IMR-90 (cell line): ENCODE measurements around the gene CAST. TPM values are rescaled to one million over a fixed set of nuclear protein-coding genes. Genes with fewer than 3 reads are reported as not detected.

Source experiments
- ATAC-seq: fragments of 200-7000 bp; cut with Tn5 transposase; 2 replicates; pipeline ENCODE4 v1.9.1; 2020; ENCODE audit warnings: low read depth, mild to moderate bottlenecking, moderate library complexity
- BruUV-seq: library from RNA; stranded (reverse); fragments of 400-500 nt; replicated peaks from 2 replicates; lab custom pipeline; 2021; lab: Mats Ljungman, UMichigan
- CTCF ChIA-PET: fragments of 300-600 bp; formaldehyde crosslinking; extraction: SDS; loops from one replicate; lab custom pipeline; 2021; ENCODE audit warnings: antibody characterized with exemption; lab: Yijun Ruan, JAX
- POLR2A ChIA-PET: fragments of 300-600 bp; sonication (Branson Sonifier 250); formaldehyde crosslinking; loops from one replicate; lab custom pipeline; 2022; ENCODE audit warnings: antibody characterized with exemption; ENCODE audit not compliant: unreplicated experiment; lab: Charles Lee
- DNase-seq: peaks from one replicate; pipeline ENCODE4 v3.0.0; 2013
- H2AFZ ChIP-seq: replicated peaks from 2 replicates; pipeline ENCODE3; 2013; ENCODE audit warnings: low read length, mild to moderate bottlenecking; ENCODE audit not compliant: poor library complexity
- H2AK5ac ChIP-seq: 2 replicates; pipeline ENCODE4 v1.6.1; 2013; ENCODE audit warnings: low read depth, low read length, inconsistent platforms
- H2AK9ac ChIP-seq: replicated peaks from 2 replicates; pipeline ENCODE3; 2013; ENCODE audit warnings: mild to moderate bottlenecking, low read depth, low read length, moderate library complexity; ENCODE audit not compliant: poor library complexity
- H2BK120ac ChIP-seq: 2 replicates; pipeline ENCODE4 v1.6.1; 2013; ENCODE audit warnings: low read depth, low read length, inconsistent platforms
- H2BK15ac ChIP-seq: 3 replicates; pipeline ENCODE4 v1.6.1; 2013; ENCODE audit warnings: low read depth, low read length, inconsistent platforms
- H2BK20ac ChIP-seq: 2 replicates; pipeline ENCODE4 v1.6.1; 2013; ENCODE audit warnings: low read depth, mild to moderate bottlenecking, inconsistent platforms, low read length, moderate library complexity
- H2BK5ac ChIP-seq: 2 replicates; pipeline ENCODE4 v1.6.1; 2013; ENCODE audit warnings: mild to moderate bottlenecking, low read depth, low read length, inconsistent platforms; ENCODE audit not compliant: poor library complexity, severe bottlenecking
- H3K14ac ChIP-seq: replicated peaks from 2 replicates; pipeline ENCODE4 v1.6.1; 2013; ENCODE audit warnings: low read depth, low read length, inconsistent platforms
- H3K18ac ChIP-seq: 2 replicates; pipeline ENCODE4 v1.6.1; 2013; ENCODE audit warnings: low read depth, low read length, control low read depth
- H3K23ac ChIP-seq: 2 replicates; pipeline ENCODE4 v1.6.1; 2013; ENCODE audit warnings: low read depth, low read length, inconsistent platforms
- H3K27ac ChIP-seq: 2 replicates; pipeline ENCODE4 v1.5.1; 2013; ENCODE audit warnings: mild to moderate bottlenecking, control low read depth, low read length; ENCODE audit not compliant: insufficient read depth
- H3K27me3 ChIP-seq: 2 replicates; pipeline ENCODE4 v1.6.1; 2013; ENCODE audit warnings: low read length; ENCODE audit not compliant: control insufficient read depth, insufficient read depth
- H3K36me3 ChIP-seq: 2 replicates; pipeline ENCODE4 v1.6.1; 2013; ENCODE audit warnings: low read length, mixed read lengths; ENCODE audit not compliant: control insufficient read depth, insufficient read depth
- H3K4ac ChIP-seq: 2 replicates; pipeline ENCODE4 v1.6.1; 2013; ENCODE audit warnings: low read depth, low read length, inconsistent platforms
- H3K4me1 ChIP-seq: 2 replicates; pipeline ENCODE4 v1.6.1; 2013; ENCODE audit warnings: low read length, mixed read lengths; ENCODE audit not compliant: control insufficient read depth, insufficient read depth
- H3K4me2 ChIP-seq: 2 replicates; pipeline ENCODE4 v1.6.1; 2013; ENCODE audit warnings: low read depth, mild to moderate bottlenecking, control low read depth, low read length, moderate library complexity
- H3K4me3 ChIP-seq: 2 replicates; pipeline ENCODE4 v1.5.1; 2013; ENCODE audit warnings: low read depth, mild to moderate bottlenecking, control low read depth, low read length, moderate library complexity; ENCODE audit not compliant: insufficient read depth
- H3K56ac ChIP-seq: 2 replicates; pipeline ENCODE4 v1.6.1; 2013; ENCODE audit warnings: low read length, inconsistent platforms; ENCODE audit not compliant: insufficient read depth; ENCODE audit errors: extremely low read depth
- H3K79me1 ChIP-seq, 2 experiments: 2 replicates each; pipeline ENCODE4 v1.6.1; 2013; ENCODE audit warnings: low read length in 2 of 2, inconsistent platforms in 1 of 2, low read depth in 1 of 2
- H3K9ac ChIP-seq: 2 replicates; pipeline ENCODE4 v1.6.1; 2013; ENCODE audit warnings: low read depth, low read length, control low read depth
- H3K9me1 ChIP-seq: 2 replicates; pipeline ENCODE4 v1.6.1; 2013; ENCODE audit warnings: low read length, inconsistent platforms; ENCODE audit not compliant: insufficient read depth
- H3K9me3 ChIP-seq: 2 replicates; pipeline ENCODE4 v1.6.1; 2013; ENCODE audit warnings: low read length; ENCODE audit not compliant: control insufficient read depth, insufficient read depth
- H4K20me1 ChIP-seq: 2 replicates; pipeline ENCODE4 v1.6.1; 2013; ENCODE audit warnings: low read length, inconsistent platforms; ENCODE audit not compliant: insufficient read depth
- H4K5ac ChIP-seq: 2 replicates; pipeline ENCODE4 v1.6.1; 2013; ENCODE audit warnings: mild to moderate bottlenecking, low read depth, low read length, control low read depth
- H4K8ac ChIP-seq, 2 experiments: 2 replicates each; pipeline ENCODE4 v1.6.1; 2013; ENCODE audit warnings: low read depth in 2 of 2, low read length in 2 of 2, control low read depth in 1 of 2, inconsistent platforms in 1 of 2
- H4K91ac ChIP-seq: 2 replicates; pipeline ENCODE4 v1.6.1; 2013; ENCODE audit warnings: low read depth, low read length, inconsistent platforms; ENCODE audit not compliant: insufficient read depth
- BHLHE40 ChIP-seq: fragments of 150-350 bp; IDR thresholded peaks from 2 replicates; pipeline ENCODE4 v1.6.1; 2016; ENCODE audit warnings: mild to moderate bottlenecking, low read depth, low read length
- FOS ChIP-seq: fragments of 150-350 bp; IDR thresholded peaks from 2 replicates; pipeline ENCODE4 v1.6.1; 2016; ENCODE audit warnings: low read depth, low read length
- MAZ ChIP-seq: IDR thresholded peaks from 2 replicates; pipeline ENCODE4 v1.6.1; 2012; ENCODE audit warnings: low read depth, mild to moderate bottlenecking, low read length, improper control_type of control experiment, moderate library complexity, borderline replicate concordance
- NFE2L2 ChIP-seq: fragments of 150-350 bp; IDR thresholded peaks from 2 replicates; pipeline ENCODE4 v1.6.1; 2016; ENCODE audit warnings: low read depth, mild to moderate bottlenecking, low read length
- POLR2A ChIP-seq: IDR thresholded peaks from 2 replicates; pipeline ENCODE4 v1.6.1; 2012; ENCODE audit warnings: mild to moderate bottlenecking, low read depth, low read length
- RAD21 ChIP-seq: IDR thresholded peaks from 2 replicates; pipeline ENCODE4 v1.6.1; 2012; ENCODE audit warnings: low read length, improper control_type of control experiment
- WGBS, 2 experiments: methylation state at CpG; one replicate each; pipeline versions ENCODE4 v1.1.5 to v1.1.7; 2013; ENCODE audit warnings: missing lambda C conversion rate in 2 of 2; ENCODE audit not compliant: insufficient read length in 1 of 2; ENCODE audit errors: extremely low coverage in 2 of 2; 5-methylcytosine and 5-hydroxymethylcytosine counted together
- dilution Hi-C: fragments of 300-500 bp; cut with HindIII; formaldehyde crosslinking; loops from one replicate; pipeline ENCODE4 v1.14.3; 2018; ENCODE audit warnings: low sequenced_read_pairs; ENCODE audit not compliant: unreplicated experiment
- in situ Hi-C: fragments of 300-500 bp; cut with MboI; formaldehyde crosslinking; loops from 3 replicates; pipeline ENCODE4 v1.14.3; 2019; ENCODE audit warnings: low sequenced_read_pairs, inconsistent platforms, mixed read lengths
- intact Hi-C: fragments of 100-400 bp; cut with micrococcal nuclease; formaldehyde crosslinking; loops from 2 replicates; pipeline ENCODE4 v1.10.0; 2022
- polyA plus RNA-seq, 3 experiments: library from polyadenylated mRNA; depleted of rRNA; stranded (reverse); fragments of >200 nt; gene quantifications; 2 replicates each; pipeline ENCODE4 v1.2.3, GENCODE V29; 2012; ENCODE audit warnings: low replicate concordance in 1 of 3
- total RNA-seq: library from RNA; depleted of rRNA; stranded (reverse); fragments of >200 nt; gene quantifications from 2 replicates; pipeline ENCODE4 v1.2.3, GENCODE V29; 2012

Gene CAST
- total and polyA plus RNA-seq, 2 of the 4 experiments (the other 2 are of a cell fraction) = 91.3 to 128 TPM

DNA sequence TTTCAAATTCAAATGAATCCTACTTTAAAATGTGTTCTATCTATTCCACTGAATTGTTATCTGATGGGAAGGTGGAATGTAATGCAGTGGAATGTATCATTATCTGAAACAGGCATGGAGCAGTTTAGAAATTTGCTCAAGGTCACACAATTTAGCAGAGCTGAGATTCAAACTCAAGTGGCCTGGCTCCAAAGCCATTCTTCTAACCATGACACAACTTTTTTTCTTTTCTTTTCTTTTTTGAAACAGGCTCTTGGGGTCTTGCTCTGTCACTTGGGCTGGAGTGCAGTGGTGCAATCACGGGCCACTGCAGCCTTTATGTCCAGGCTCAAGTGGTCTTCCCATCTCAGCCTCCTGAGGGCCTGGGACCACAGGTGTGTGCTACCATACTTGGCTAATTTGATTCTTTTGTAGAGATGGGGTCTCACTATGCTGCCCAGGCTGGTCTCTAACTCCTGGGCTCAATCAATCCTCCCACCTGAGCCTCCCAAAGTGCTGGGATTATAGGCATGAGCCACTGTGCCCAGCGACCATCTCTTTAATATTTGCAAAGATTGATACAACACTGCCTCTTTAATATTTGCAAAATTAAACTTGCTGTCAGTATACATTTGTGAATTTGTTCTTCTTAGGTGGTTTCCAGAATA, 50.0 kb downstream of the CAST start:
- Histone ChIP-seq H3K23ac (no peak overlapping the region), H3K4me1 (peaks cover 15% of the 10 kb centered on the region), H4K8ac (no peak overlapping the region), H4K20me1 (peaks cover 32% of the 10 kb centered on the region; the same call in 1 of the 2 replicates), H4K5ac (no peak overlapping the region), H3K18ac (no peak overlapping the region), H2AK5ac (no peak overlapping the region), H3K4me3 (no peak overlapping the region), H3K9ac (no peak overlapping the region), H3K4me2 (no peak overlapping the region), H3K9me3 (no peaks in the 10 kb centered on the region), H3K14ac (no peak overlapping the region), H3K9me1 (peaks cover 10% of the 10 kb centered on the region; the same call in 1 of the 2 replicates), H2BK20ac (no peak overlapping the region), H3K79me1 (peaks cover 39 to 77% of the 10 kb centered on the region in 2 experiments), H3K27ac (no peak overlapping the region), H3K36me3 (no peaks in the 10 kb centered on the region), H4K91ac (no peak overlapping the region), H2AFZ (no peak overlapping the region), H2AK9ac (no peak overlapping the region), H2BK15ac (no peak overlapping the region), H3K27me3 (no peaks in the 10 kb centered on the region), H3K4ac (no peak overlapping the region), H3K56ac (no peak overlapping the region), H2BK120ac (no peak overlapping the region), H2BK5ac (no peak overlapping the region)
- 100% methylated on average over 1 of the region's 2 CpGs; no CpG with 5 or more reads in 1 of the 2 experiments for WGBS, 2 experiments
- POLR2A ChIA-PET = no interaction called here
- intact Hi-C loops = no loop called here
- BruUV-seq = no TSS peak
- dilution Hi-C loops = no loop called here
- in situ Hi-C loops = no loop called here
- no peak for TF ChIP-seq POLR2A
- TF ChIP-seq FOS = no peak
- no peak for TF ChIP-seq NFE2L2
- no peak for TF ChIP-seq MAZ
- no peak for TF ChIP-seq BHLHE40
- no peak for TF ChIP-seq RAD21
- ATAC-seq (no peak), DNase-seq (no peak)
- CTCF ChIA-PET = no interaction called here
